Activated B cell treated with CpG ODN at 0.5 μM for 24 hours (primary cell): ENCODE results near the gene CCDC186. TPM values are rescaled to one million over a fixed set of nuclear protein-coding genes. Genes with fewer than 3 reads are reported as not detected.

Experiments
- ATAC-seq: fragments of 200-7000 bp; cut with Tn5 transposase; one replicate; pipeline ENCODE4 v1.10.0; 2021; ENCODE audit warnings: low read depth, mild to moderate bottlenecking, moderate library complexity
- CTCF ChIA-PET: fragments of 350-600 bp; sonication (Branson Sonifier 250); formaldehyde crosslinking; loops from one replicate; lab custom pipeline; 2021; ENCODE audit warnings: antibody characterized with exemption; lab: Charles Lee
- POLR2A ChIA-PET: fragments of 350-600 bp; sonication (Branson Sonifier 250); formaldehyde crosslinking; loops from one replicate; lab custom pipeline; 2021; ENCODE audit warnings: antibody characterized with exemption; lab: Charles Lee
- DNase-seq: peaks from one replicate; pipeline ENCODE4 v3.0.0; 2022
- H3K27ac Mint-ChIP-seq: one replicate; pipeline ENCODE4 v1.8.0; 2020; ENCODE audit warnings: mixed read lengths
- H3K27me3 Mint-ChIP-seq: one replicate; pipeline ENCODE4 v1.8.0; 2021; ENCODE audit warnings: mixed read lengths
- H3K36me3 Mint-ChIP-seq: one replicate; pipeline ENCODE4 v1.8.0; 2021; ENCODE audit warnings: low read depth, mixed read lengths
- H3K4me1 Mint-ChIP-seq: one replicate; pipeline ENCODE4 v1.8.0; 2021; ENCODE audit warnings: mixed read lengths
- H3K4me3 Mint-ChIP-seq: one replicate; pipeline ENCODE4 v1.8.0; 2020; ENCODE audit warnings: mild to moderate bottlenecking, mixed read lengths
- H3K9me3 Mint-ChIP-seq: one replicate; pipeline ENCODE4 v1.8.0; 2020; ENCODE audit warnings: mixed read lengths
- intact Hi-C: fragments of 100-400 bp; cut with micrococcal nuclease; formaldehyde crosslinking; loops from one replicate; pipeline ENCODE4 v1.15.1; 2024
- total RNA-seq: library from RNA; stranded (reverse); gene quantifications from 2 replicates; pipeline ENCODE4 v1.2.3, GENCODE V29; 2022
- TF ChIP-seq, protein P1 (sequence below): fragments of 200-600 bp; IDR thresholded peaks from one replicate; pipeline ENCODE4 v1.8.0; 2022; ENCODE audit warnings: antibody characterized with exemption, mild to moderate bottlenecking

Gene CCDC186
- total RNA-seq, 1 donor from 2014 or later, result 24.8 TPM

GRCh38 chr10:114188001-114188400, 14.0 kb upstream of the CCDC186 start:
- CTCF ChIA-PET, result no interaction called here
- Mint-ChIP-seq H3K27me3 (peaks cover 3% of the 10 kb centered on the region), H3K36me3 (no peaks in the 10 kb centered on the region), H3K4me1 (peaks cover 8% of the 10 kb centered on the region), H3K4me3 (no peak overlapping the region), H3K9me3 (no peaks in the 10 kb centered on the region), H3K27ac (no peak overlapping the region)
- TF ChIP-seq, protein P1, sequence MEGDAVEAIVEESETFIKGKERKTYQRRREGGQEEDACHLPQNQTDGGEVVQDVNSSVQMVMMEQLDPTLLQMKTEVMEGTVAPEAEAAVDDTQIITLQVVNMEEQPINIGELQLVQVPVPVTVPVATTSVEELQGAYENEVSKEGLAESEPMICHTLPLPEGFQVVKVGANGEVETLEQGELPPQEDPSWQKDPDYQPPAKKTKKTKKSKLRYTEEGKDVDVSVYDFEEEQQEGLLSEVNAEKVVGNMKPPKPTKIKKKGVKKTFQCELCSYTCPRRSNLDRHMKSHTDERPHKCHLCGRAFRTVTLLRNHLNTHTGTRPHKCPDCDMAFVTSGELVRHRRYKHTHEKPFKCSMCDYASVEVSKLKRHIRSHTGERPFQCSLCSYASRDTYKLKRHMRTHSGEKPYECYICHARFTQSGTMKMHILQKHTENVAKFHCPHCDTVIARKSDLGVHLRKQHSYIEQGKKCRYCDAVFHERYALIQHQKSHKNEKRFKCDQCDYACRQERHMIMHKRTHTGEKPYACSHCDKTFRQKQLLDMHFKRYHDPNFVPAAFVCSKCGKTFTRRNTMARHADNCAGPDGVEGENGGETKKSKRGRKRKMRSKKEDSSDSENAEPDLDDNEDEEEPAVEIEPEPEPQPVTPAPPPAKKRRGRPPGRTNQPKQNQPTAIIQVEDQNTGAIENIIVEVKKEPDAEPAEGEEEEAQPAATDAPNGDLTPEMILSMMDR, result no peak
- no peak for ATAC-seq
- POLR2A ChIA-PET, result interaction anchor here (0.7 kb wide), 1 partner anchor 14 kb away, joined by 11 read pairs; the partner anchor contains the start of gene CCDC186
- DNase-seq, result no peak
- intact Hi-C loops, result no loop called here

DNA sequence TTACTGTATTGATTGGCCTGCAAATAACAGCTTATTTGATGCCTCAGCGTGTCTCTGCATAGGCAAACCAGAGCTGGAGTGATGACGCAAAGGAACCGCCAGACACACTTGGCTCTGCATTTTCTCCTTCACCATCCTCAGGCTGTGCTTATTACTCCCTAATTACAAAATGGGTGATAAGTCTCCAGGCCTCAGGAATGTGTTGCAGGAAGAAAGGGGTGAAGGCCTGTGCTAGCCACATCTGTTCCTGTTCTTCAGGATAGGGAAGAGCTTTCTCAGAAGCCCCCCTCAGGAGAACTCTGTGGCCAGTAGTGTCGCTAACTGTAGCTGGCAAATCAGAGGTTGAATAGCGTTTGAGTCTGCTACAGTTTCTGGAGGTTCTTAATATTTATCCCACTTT, 10.3 kb upstream of the CCDC186 start:
- ATAC-seq, result no peak
- Mint-ChIP-seq H3K36me3 (no peaks in the 10 kb centered on the region), H3K27ac (no peak overlapping the region), H3K9me3 (no peaks in the 10 kb centered on the region), H3K4me1 (peaks cover 8% of the 10 kb centered on the region), H3K4me3 (no peak overlapping the region), H3K27me3 (peaks cover 5% of the 10 kb centered on the region)
- ChIA-PET POLR2A (no interaction called here), CTCF (no interaction called here)
- TF ChIP-seq, protein P1, result no peak
- DNase-seq, result no peak
- intact Hi-C loops, result no loop called here

GRCh38 chr10:114183563-114183962, 9.6 kb upstream of the CCDC186 start:
- Mint-ChIP-seq H3K4me3 (no peak overlapping the region), H3K36me3 (no peaks in the 10 kb centered on the region), H3K27ac (no peak overlapping the region), H3K9me3 (no peaks in the 10 kb centered on the region), H3K4me1 (peaks cover 8% of the 10 kb centered on the region), H3K27me3 (peaks cover 8% of the 10 kb centered on the region)
- ATAC-seq, result no peak
- TF ChIP-seq, protein P1, result no peak
- intact Hi-C loops, result no loop called here
- CTCF ChIA-PET, result no interaction called here
- POLR2A ChIA-PET, result no interaction called here
- DNase-seq, result no peak

DNA sequence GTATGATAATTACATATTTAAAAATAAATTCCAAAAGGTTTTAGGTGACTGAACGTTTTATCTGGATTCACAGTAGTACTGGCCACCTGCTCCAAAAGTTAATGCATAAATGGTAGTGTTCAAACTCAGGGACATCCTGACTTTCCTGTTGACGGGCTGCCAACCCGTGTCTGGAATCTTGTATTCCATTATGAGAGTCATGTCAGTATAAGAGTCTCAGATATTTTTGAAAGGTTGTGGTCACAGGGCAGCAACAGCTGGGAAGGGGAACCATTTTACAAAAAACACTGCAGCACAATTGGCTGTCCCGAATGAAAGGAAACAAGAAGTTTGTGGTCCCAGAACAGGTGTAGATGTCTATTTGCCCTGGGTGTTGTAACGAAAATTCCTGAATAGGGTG, 8.0 kb upstream of the CCDC186 start:
- ATAC-seq, result no peak
- H3K27ac Mint-ChIP-seq, result no peak overlapping the region
- H3K4me3 Mint-ChIP-seq, result no peak overlapping the region
- TF ChIP-seq, protein P1, result no peak
- no peaks in the 10 kb centered on the region for H3K36me3 Mint-ChIP-seq
- no peaks in the 10 kb centered on the region for H3K4me1 Mint-ChIP-seq
- ChIA-PET POLR2A (no interaction called here), CTCF (no interaction called here)
- DNase-seq, result no peak
- H3K9me3 Mint-ChIP-seq, result no peaks in the 10 kb centered on the region
- intact Hi-C loops, result no loop called here
- H3K27me3 Mint-ChIP-seq, result peaks cover 8% of the 10 kb centered on the region

DNA sequence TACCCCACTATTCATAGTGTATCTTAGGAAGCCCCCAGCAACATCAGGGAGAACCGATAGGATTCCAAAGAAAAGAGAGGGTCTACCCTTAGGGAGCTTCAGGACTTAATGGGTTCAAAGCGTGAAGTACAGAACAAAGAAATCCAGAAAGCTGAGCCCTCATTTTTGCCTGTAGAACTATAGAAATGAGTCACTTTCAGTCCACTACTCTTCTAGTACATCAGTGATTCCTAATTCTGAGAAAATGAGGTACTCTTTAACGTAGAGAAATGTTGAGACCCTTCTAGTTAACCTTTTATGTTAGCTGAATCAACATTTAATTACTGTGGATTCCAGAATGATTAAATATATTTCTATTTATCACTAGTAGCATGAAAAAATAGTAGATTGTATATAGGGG, 6.9 kb upstream of the CCDC186 start:
- no peaks in the 10 kb centered on the region for H3K4me1 Mint-ChIP-seq
- H3K27ac Mint-ChIP-seq, result no peak overlapping the region
- DNase-seq (no peak), ATAC-seq (no peak)
- H3K27me3 Mint-ChIP-seq, result peaks cover 5% of the 10 kb centered on the region
- H3K9me3 Mint-ChIP-seq, result no peaks in the 10 kb centered on the region
- H3K4me3 Mint-ChIP-seq, result no peak overlapping the region
- ChIA-PET POLR2A (no interaction called here), CTCF (no interaction called here)
- no peaks in the 10 kb centered on the region for H3K36me3 Mint-ChIP-seq
- TF ChIP-seq, protein P1, result no peak
- intact Hi-C loops, result no loop called here
